ENCODE data around the gene ARFGAP1.

GRCh38 chr20:63273059-63273579, 506 bp downstream of the ARFGAP1 start:
- TF ChIP-seq, protein P1, sequence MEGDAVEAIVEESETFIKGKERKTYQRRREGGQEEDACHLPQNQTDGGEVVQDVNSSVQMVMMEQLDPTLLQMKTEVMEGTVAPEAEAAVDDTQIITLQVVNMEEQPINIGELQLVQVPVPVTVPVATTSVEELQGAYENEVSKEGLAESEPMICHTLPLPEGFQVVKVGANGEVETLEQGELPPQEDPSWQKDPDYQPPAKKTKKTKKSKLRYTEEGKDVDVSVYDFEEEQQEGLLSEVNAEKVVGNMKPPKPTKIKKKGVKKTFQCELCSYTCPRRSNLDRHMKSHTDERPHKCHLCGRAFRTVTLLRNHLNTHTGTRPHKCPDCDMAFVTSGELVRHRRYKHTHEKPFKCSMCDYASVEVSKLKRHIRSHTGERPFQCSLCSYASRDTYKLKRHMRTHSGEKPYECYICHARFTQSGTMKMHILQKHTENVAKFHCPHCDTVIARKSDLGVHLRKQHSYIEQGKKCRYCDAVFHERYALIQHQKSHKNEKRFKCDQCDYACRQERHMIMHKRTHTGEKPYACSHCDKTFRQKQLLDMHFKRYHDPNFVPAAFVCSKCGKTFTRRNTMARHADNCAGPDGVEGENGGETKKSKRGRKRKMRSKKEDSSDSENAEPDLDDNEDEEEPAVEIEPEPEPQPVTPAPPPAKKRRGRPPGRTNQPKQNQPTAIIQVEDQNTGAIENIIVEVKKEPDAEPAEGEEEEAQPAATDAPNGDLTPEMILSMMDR (optimal IDR thresholded peaks at IDR 0.05 in 1 of 3, IDR thresholded peaks at IDR 0.05 in 1 of 3, conservative IDR thresholded peaks at IDR 0.05 in 1 of 3; ENCODE audit: extremely low read depth in 1 of 3, insufficient read depth in 2 of 3, low read length in 3 of 3) = no peak
- TF ChIP-seq EZH2 (IDR thresholded peaks at IDR 0.05; ENCODE audit: low read length) = no peak
